SU-DHL-6 (cell line): ENCODE data around the gene ALKBH5.

ENCODE experiments used
- H2AFZ ChIP-seq: fragments of 200-600 bp; sonication (generic); 2 replicates; pipeline ENCODE4 v1.6.1; 2014; ENCODE audit warnings: low read depth, mild to moderate bottlenecking, moderate library complexity, mixed read lengths, antibody characterized with exemption, low read length; ENCODE audit not compliant: severe bottlenecking
- H3F3A ChIP-seq: fragments of 200-600 bp; shearing (Covaris generic); 2 replicates; pipeline ENCODE4 v1.6.0; 2016; ENCODE audit warnings: antibody characterized with exemption, mild to moderate bottlenecking; ENCODE audit not compliant: insufficient read depth
- H3K27ac ChIP-seq: fragments of 200-600 bp; sonication (generic); 2 replicates; pipeline ENCODE4 v1.5.1; 2016; ENCODE audit warnings: low read depth, mild to moderate bottlenecking, low read length, moderate library complexity, mixed read lengths
- H3K27me3 ChIP-seq: fragments of 200-600 bp; sonication (generic), shearing (Covaris generic); 2 replicates; pipeline ENCODE4 v1.6.0; 2014; ENCODE audit warnings: mild to moderate bottlenecking, low read length
- H3K36me3 ChIP-seq: fragments of 200-600 bp; sonication (generic); 2 replicates; pipeline ENCODE4 v1.6.1; 2014; ENCODE audit warnings: mild to moderate bottlenecking, low read length, mixed read lengths
- H3K4me2 ChIP-seq: fragments of 300-600, 200-600 bp; shearing (Covaris generic), sonication (generic); 2 replicates; pipeline ENCODE4 v1.6.0; 2014; ENCODE audit warnings: low read length, low read depth, mild to moderate bottlenecking; ENCODE audit not compliant: poor library complexity, severe bottlenecking
- H3K4me3 ChIP-seq: fragments of 200-600 bp; sonication (generic); 2 replicates; pipeline ENCODE4 v1.5.1; 2014; ENCODE audit warnings: antibody characterized with exemption, low read length, mild to moderate bottlenecking, mixed read lengths; ENCODE audit not compliant: insufficient read depth, poor library complexity, severe bottlenecking
- H3K79me2 ChIP-seq: fragments of 200-600 bp; sonication (generic); 2 replicates; pipeline ENCODE4 v1.6.1; 2014; ENCODE audit warnings: mild to moderate bottlenecking, low read length, moderate library complexity; ENCODE audit not compliant: insufficient read depth
- H3K9ac ChIP-seq: fragments of 200-600 bp; sonication (generic); 2 replicates; pipeline ENCODE4 v1.7.0; 2014; ENCODE audit warnings: mild to moderate bottlenecking, low read length
- H3K9me2 ChIP-seq: fragments of 200-600 bp; sonication (generic); replicated peaks from 2 replicates; pipeline ENCODE4 v1.6.1; 2014; ENCODE audit warnings: low read length; ENCODE audit not compliant: insufficient read depth
- H3K9me3 ChIP-seq: fragments of 200-600 bp; sonication (generic); 2 replicates; pipeline ENCODE4 v1.6.1; 2014; ENCODE audit warnings: low read length, mixed read lengths; ENCODE audit not compliant: insufficient read depth
- H4K20me1 ChIP-seq: fragments of 200-600 bp; sonication (generic); 2 replicates; pipeline ENCODE4 v1.6.1; 2014; ENCODE audit warnings: low read depth, mild to moderate bottlenecking, antibody characterized with exemption, low read length, moderate library complexity, mixed read lengths
- EZH2phosphoT487 ChIP-seq: fragments of 200-600 bp; sonication (generic), shearing (Covaris generic); conservative IDR thresholded peaks from 2 replicates; pipeline ENCODE4 v1.6.1; 2018; ENCODE audit warnings: mild to moderate bottlenecking, antibody characterized with exemption, low read length, moderate library complexity, mixed read lengths
- TF ChIP-seq, protein P1 (sequence below): fragments of 200-600 bp; sonication (generic); IDR thresholded peaks from one replicate; pipeline ENCODE4 v1.5.1; 2017; ENCODE audit warnings: antibody characterized with exemption, mild to moderate bottlenecking, low read length, moderate library complexity; ENCODE audit not compliant: insufficient read depth, poor library complexity, severe bottlenecking

ALKBH5 gene

GRCh38 chr17:18229254-18229653, 45.6 kb downstream of the ALKBH5 start:
- Histone ChIP-seq H3K4me3 (no peak overlapping the region), H3K79me2 (no peaks in the 10 kb centered on the region), H4K20me1 (no peaks in the 10 kb centered on the region), H3K9me3 (no peaks in the 10 kb centered on the region), H3K9ac (no peak overlapping the region), H3K4me2 (no peak overlapping the region), H3K27me3 (no peaks in the 10 kb centered on the region), H2AFZ (no peak overlapping the region), H3K9me2 (no peaks in the 10 kb centered on the region), H3K36me3 (no peaks in the 10 kb centered on the region), H3F3A (no peaks in the 10 kb centered on the region), H3K27ac (no peak overlapping the region)
- TF ChIP-seq, protein P1, sequence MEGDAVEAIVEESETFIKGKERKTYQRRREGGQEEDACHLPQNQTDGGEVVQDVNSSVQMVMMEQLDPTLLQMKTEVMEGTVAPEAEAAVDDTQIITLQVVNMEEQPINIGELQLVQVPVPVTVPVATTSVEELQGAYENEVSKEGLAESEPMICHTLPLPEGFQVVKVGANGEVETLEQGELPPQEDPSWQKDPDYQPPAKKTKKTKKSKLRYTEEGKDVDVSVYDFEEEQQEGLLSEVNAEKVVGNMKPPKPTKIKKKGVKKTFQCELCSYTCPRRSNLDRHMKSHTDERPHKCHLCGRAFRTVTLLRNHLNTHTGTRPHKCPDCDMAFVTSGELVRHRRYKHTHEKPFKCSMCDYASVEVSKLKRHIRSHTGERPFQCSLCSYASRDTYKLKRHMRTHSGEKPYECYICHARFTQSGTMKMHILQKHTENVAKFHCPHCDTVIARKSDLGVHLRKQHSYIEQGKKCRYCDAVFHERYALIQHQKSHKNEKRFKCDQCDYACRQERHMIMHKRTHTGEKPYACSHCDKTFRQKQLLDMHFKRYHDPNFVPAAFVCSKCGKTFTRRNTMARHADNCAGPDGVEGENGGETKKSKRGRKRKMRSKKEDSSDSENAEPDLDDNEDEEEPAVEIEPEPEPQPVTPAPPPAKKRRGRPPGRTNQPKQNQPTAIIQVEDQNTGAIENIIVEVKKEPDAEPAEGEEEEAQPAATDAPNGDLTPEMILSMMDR: no peak
- TF ChIP-seq EZH2phosphoT487: no peak

- no peaks in the 10 kb centered on the region for H3K9me3 ChIP-seq
- H2AFZ ChIP-seq: no peak overlapping the region
- H3K9me2 ChIP-seq: no peaks in the 10 kb centered on the region
- H3K4me3 ChIP-seq: no peak overlapping the region
- no peaks in the 10 kb centered on the region for H3K27me3 ChIP-seq
- no peak overlapping the region for H3K27ac ChIP-seq
- no peak overlapping the region for H3K9ac ChIP-seq
- TF ChIP-seq EZH2phosphoT487: no peak
- TF ChIP-seq, protein P1: no peak
- H3K79me2 ChIP-seq: no peaks in the 10 kb centered on the region
- no peak overlapping the region for H3K4me2 ChIP-seq
- no peaks in the 10 kb centered on the region for H3F3A ChIP-seq
- H4K20me1 ChIP-seq: no peaks in the 10 kb centered on the region
- no peaks in the 10 kb centered on the region for H3K36me3 ChIP-seq
These were observed 46.1 kb downstream of the ALKBH5 start for GRCh38 chr17:18229771-18230170.

- no peak overlapping the region for H3K27ac ChIP-seq
- H3K4me2 ChIP-seq: no peak overlapping the region
- H3K9me2 ChIP-seq: no peaks in the 10 kb centered on the region
- H3K4me3 ChIP-seq: no peak overlapping the region
- H2AFZ ChIP-seq: no peak overlapping the region
- H4K20me1 ChIP-seq: no peaks in the 10 kb centered on the region
- no peaks in the 10 kb centered on the region for H3F3A ChIP-seq
- H3K36me3 ChIP-seq: no peaks in the 10 kb centered on the region
- H3K27me3 ChIP-seq: no peaks in the 10 kb centered on the region
- H3K79me2 ChIP-seq: no peaks in the 10 kb centered on the region
- TF ChIP-seq, protein P1: no peak
- TF ChIP-seq EZH2phosphoT487: no peak
- no peaks in the 10 kb centered on the region for H3K9me3 ChIP-seq
- H3K9ac ChIP-seq: no peak overlapping the region
These were observed 46.9 kb downstream of the ALKBH5 start for GRCh38 chr17:18230288-18231141.
